HepG2 (cell line): ENCODE results near the gene ADAMTS12.

Source experiments
- CEBPB ChIP-seq: IDR thresholded peaks from 2 replicates; pipeline ENCODE4 v1.6.1; 2011; ENCODE audit warnings: low read depth, low read length, improper control_type of control experiment, borderline replicate concordance
- FOSL2 ChIP-seq: sonication (generic); formaldehyde crosslinking; IDR thresholded peaks from 2 replicates; pipeline ENCODE4 v1.4.0; 2020; ENCODE audit warnings: missing genetic modification reagents
- HIC2 ChIP-seq: sonication (generic); formaldehyde crosslinking; IDR thresholded peaks from 2 replicates; pipeline ENCODE4 v1.9.0; 2022; ENCODE audit warnings: low read depth, missing genetic modification reagents
- HOXA3 ChIP-seq: sonication (generic); formaldehyde crosslinking; IDR thresholded peaks from 2 replicates; pipeline ENCODE4 v1.5.0; 2020; ENCODE audit warnings: missing genetic modification reagents
- MYC ChIP-seq: sonication (generic); formaldehyde crosslinking; IDR thresholded peaks from 2 replicates; pipeline ENCODE4 v1.9.0; 2021; ENCODE audit warnings: missing genetic modification reagents, borderline replicate concordance
- PHF8 ChIP-seq: sonication (generic); formaldehyde crosslinking; IDR thresholded peaks from 2 replicates; pipeline ENCODE4 v1.5.0; 2020; ENCODE audit warnings: missing genetic modification reagents
- POLR2A ChIP-seq, 2 experiments: IDR thresholded peaks; 2 replicates each; pipeline ENCODE4 v1.6.1; 2011; ENCODE audit warnings: low read depth in 2 of 2, low read length in 2 of 2, mild to moderate bottlenecking in 1 of 2, moderate library complexity in 1 of 2; ENCODE audit not compliant: insufficient read depth in 1 of 2
- TARDBP ChIP-seq: sonication (generic); formaldehyde crosslinking; IDR thresholded peaks from 2 replicates; pipeline ENCODE4 v1.8.0; 2022; ENCODE audit warnings: mild to moderate bottlenecking, missing genetic modification reagents
- USF2 ChIP-seq, 2 experiments: sonication (generic) in 1 of 2; formaldehyde crosslinking in 1 of 2; IDR thresholded peaks; 2 replicates each; pipeline versions ENCODE4 v1.5.1 to v1.6.1; 2011 to 2020; ENCODE audit warnings: borderline replicate concordance in 1 of 2, low read depth in 1 of 2, low read length in 1 of 2, mild to moderate bottlenecking in 1 of 2, missing genetic modification reagents in 1 of 2, moderate library complexity in 1 of 2
- ZKSCAN5 ChIP-seq: sonication (generic); formaldehyde crosslinking; IDR thresholded peaks from 2 replicates; pipeline ENCODE4 v1.5.1; 2020; ENCODE audit warnings: mild to moderate bottlenecking, missing genetic modification reagents
- ZNF644 ChIP-seq: IDR thresholded peaks from 2 replicates; pipeline ENCODE4 v1.6.1; 2016; ENCODE audit warnings: low read depth
- ZNF652 ChIP-seq: IDR thresholded peaks from 2 replicates; pipeline ENCODE4 v1.6.1; 2016; ENCODE audit warnings: low read depth, borderline replicate concordance
- TF ChIP-seq, protein P1 (sequence below): sonication (generic); formaldehyde crosslinking; IDR thresholded peaks from 2 replicates; pipeline ENCODE4 v1.5.0; 2020; ENCODE audit warnings: mild to moderate bottlenecking, missing genetic modification reagents, moderate library complexity

- no peak for TF ChIP-seq FOSL2
- TF ChIP-seq ZNF644 (CRISPR knock-in tag) = no peak
- no peak for TF ChIP-seq USF2 (IDR thresholded peaks at IDR 0.05; ENCODE audit: low read depth, low read length)
- no peak for TF ChIP-seq USF2 (CRISPR knock-in tag; IDR thresholded peaks at IDR 0.05; ENCODE audit: borderline replicate concordance)
- TF ChIP-seq MYC (CRISPR knock-in tag) = no peak
- no peak for TF ChIP-seq HIC2 (CRISPR knock-in tag)
- TF ChIP-seq, protein P1, sequence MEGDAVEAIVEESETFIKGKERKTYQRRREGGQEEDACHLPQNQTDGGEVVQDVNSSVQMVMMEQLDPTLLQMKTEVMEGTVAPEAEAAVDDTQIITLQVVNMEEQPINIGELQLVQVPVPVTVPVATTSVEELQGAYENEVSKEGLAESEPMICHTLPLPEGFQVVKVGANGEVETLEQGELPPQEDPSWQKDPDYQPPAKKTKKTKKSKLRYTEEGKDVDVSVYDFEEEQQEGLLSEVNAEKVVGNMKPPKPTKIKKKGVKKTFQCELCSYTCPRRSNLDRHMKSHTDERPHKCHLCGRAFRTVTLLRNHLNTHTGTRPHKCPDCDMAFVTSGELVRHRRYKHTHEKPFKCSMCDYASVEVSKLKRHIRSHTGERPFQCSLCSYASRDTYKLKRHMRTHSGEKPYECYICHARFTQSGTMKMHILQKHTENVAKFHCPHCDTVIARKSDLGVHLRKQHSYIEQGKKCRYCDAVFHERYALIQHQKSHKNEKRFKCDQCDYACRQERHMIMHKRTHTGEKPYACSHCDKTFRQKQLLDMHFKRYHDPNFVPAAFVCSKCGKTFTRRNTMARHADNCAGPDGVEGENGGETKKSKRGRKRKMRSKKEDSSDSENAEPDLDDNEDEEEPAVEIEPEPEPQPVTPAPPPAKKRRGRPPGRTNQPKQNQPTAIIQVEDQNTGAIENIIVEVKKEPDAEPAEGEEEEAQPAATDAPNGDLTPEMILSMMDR (CRISPR knock-in tag) = no peak
- no peak for TF ChIP-seq POLR2A (IDR thresholded peaks at IDR 0.05; ENCODE audit: insufficient read depth in 1 of 2, low read depth in 2 of 2, low read length in 2 of 2)
- TF ChIP-seq PHF8 = no peak
- TF ChIP-seq CEBPB = no peak
- no peak for TF ChIP-seq HOXA3 (CRISPR knock-in tag)
- TF ChIP-seq ZNF652 (CRISPR knock-in tag) = no peak
- no peak for TF ChIP-seq TARDBP
- no peak for TF ChIP-seq ZKSCAN5 (CRISPR knock-in tag)
Measured at GRCh38 chr5:33756491-33756890, 135.3 kb downstream of the ADAMTS12 start.
